Caco-2 (cell line): ENCODE data around the gene TSPAN9. TPM values are rescaled to one million over a fixed set of nuclear protein-coding genes. Genes with fewer than 3 reads are reported as not detected.

ENCODE experiments used
- BruUV-seq: library from RNA; stranded (reverse); fragments of 400-500 nt; replicated peaks from 2 replicates; lab custom pipeline; 2021; lab: Mats Ljungman, UMichigan
- CTCF ChIA-PET: fragments of 300-600 bp; sonication (Branson Sonifier 250); formaldehyde crosslinking; loops from one replicate; lab custom pipeline; 2022; ENCODE audit warnings: antibody characterized with exemption; lab: Charles Lee
- POLR2A ChIA-PET: fragments of 300-600 bp; sonication (Branson Sonifier 250); formaldehyde crosslinking; loops from one replicate; lab custom pipeline; 2022; ENCODE audit warnings: antibody characterized with exemption; lab: Charles Lee
- DNase-seq, 2 experiments: peaks; one replicate each; pipeline versions ENCODE4 v3.0.0 to v3.0.0-alpha.2; 2020 to 2022
- H3K27me3 ChIP-seq: replicated peaks from 2 replicates; pipeline ENCODE4 v1.6.0; 2011; ENCODE audit warnings: low read length; ENCODE audit not compliant: control insufficient read depth, insufficient read depth
- H3K36me3 ChIP-seq: 2 replicates; pipeline ENCODE4 v1.5.1; 2011; ENCODE audit warnings: low read length; ENCODE audit not compliant: control insufficient read depth, insufficient read depth
- H3K4me1 ChIP-seq: fragments of 250-450 bp; sonication (Bioruptor Pico); 2 replicates; pipeline ENCODE4 v1.5.1; 2020; ENCODE audit warnings: mild to moderate bottlenecking
- H3K4me3 ChIP-seq: 2 replicates; pipeline ENCODE4 v1.5.1; 2011; ENCODE audit warnings: low read depth, mild to moderate bottlenecking, control low read depth, low read length
- H3K9me3 ChIP-seq: fragments of 250-450 bp; sonication (Bioruptor Pico); 2 replicates; pipeline ENCODE4 v1.5.1; 2020; ENCODE audit warnings: mild to moderate bottlenecking, moderate library complexity
- H3K27ac Mint-ChIP-seq: one replicate; pipeline ENCODE4 v1.8.0; 2022; ENCODE audit warnings: mixed read lengths; ENCODE audit not compliant: unreplicated experiment
- H3K27me3 Mint-ChIP-seq: one replicate; pipeline ENCODE4 v1.8.0; 2022; ENCODE audit warnings: mixed read lengths; ENCODE audit not compliant: insufficient read depth, unreplicated experiment
- H3K36me3 Mint-ChIP-seq: one replicate; pipeline ENCODE4 v1.8.0; 2022; ENCODE audit warnings: mild to moderate bottlenecking, mixed read lengths; ENCODE audit not compliant: insufficient read depth, unreplicated experiment
- H3K4me1 Mint-ChIP-seq: one replicate; pipeline ENCODE4 v1.8.0; 2022; ENCODE audit warnings: low read depth, mixed read lengths; ENCODE audit not compliant: unreplicated experiment
- H3K4me3 Mint-ChIP-seq: one replicate; pipeline ENCODE4 v1.8.0; 2022; ENCODE audit warnings: mild to moderate bottlenecking, moderate library complexity, mixed read lengths; ENCODE audit not compliant: unreplicated experiment
- H3K9me3 Mint-ChIP-seq: one replicate; pipeline ENCODE4 v1.8.0; 2022; ENCODE audit warnings: mixed read lengths; ENCODE audit not compliant: unreplicated experiment
- intact Hi-C: fragments of 100-400 bp; cut with micrococcal nuclease; formaldehyde crosslinking; loops from one replicate; pipeline ENCODE4 v1.10.0; 2022; ENCODE audit not compliant: unreplicated experiment
- total RNA-seq: library from RNA; stranded (reverse); gene quantifications from 2 replicates; pipeline ENCODE4 v1.2.3, GENCODE V29; 2022
- TF ChIP-seq, protein P1 (sequence below), 2 experiments: fragments of 200-600 bp in 1 of 2; IDR thresholded peaks; 1 replicate in 1 of 2; 2 replicates in 1 of 2; pipeline versions ENCODE4 v1.5.1 to v1.8.0; 2011 to 2022; ENCODE audit warnings: antibody characterized with exemption in 1 of 2, control low read depth in 1 of 2, inconsistent platforms in 1 of 2, low read depth in 1 of 2, low read length in 1 of 2, mild to moderate bottlenecking in 1 of 2, moderate library complexity in 1 of 2; ENCODE audit not compliant: insufficient read depth in 1 of 2, severe bottlenecking in 1 of 2, unreplicated experiment in 1 of 2

The TSPAN9 gene
- total RNA-seq, 1 experiment from 2014 or later, result 49.1 TPM

DNA sequence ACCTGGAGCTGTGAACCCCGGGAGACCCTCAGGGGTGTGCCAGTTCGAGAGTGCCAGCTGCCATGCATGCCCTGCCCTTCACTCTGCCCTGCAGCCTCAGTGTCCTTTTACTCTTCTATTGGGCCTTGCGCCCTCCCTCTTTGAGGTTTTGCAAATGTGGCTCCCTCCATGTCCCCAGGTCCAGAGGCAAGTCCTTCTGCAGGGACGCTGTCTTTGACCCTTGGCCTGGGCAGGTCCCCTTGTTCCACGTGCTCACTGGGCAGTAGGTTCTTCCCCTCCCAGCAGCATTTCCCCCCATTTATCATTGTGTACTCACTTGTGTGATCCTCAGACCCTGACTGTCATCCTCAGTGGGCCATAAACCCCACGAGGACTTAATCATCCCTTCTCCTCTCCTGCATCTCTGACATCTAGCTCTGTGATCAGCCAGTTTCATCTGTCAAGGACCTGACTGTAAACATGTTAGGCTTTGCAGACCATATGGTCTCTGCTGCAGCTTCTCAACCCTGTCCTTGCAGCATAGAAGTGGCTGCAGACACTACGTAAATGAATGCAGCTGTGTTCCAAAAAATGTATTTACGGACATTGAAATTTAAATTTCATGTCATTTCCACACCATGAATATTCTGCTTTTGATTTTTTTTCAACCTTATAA, 36.6 kb downstream of the TSPAN9 start:
- Mint-ChIP-seq H3K36me3 (no peaks in the 10 kb centered on the region), H3K4me1 (peaks cover 8% of the 10 kb centered on the region), H3K4me3 (no peak overlapping the region), H3K27me3 (no peaks in the 10 kb centered on the region), H3K27ac (no peak overlapping the region), H3K9me3 (no peaks in the 10 kb centered on the region)
- Histone ChIP-seq H3K36me3 (peaks cover 1% of the 10 kb centered on the region; the same call in 1 of the 2 replicates), H3K4me3 (no peak overlapping the region), H3K9me3 (no peaks in the 10 kb centered on the region), H3K4me1 (no peaks in the 10 kb centered on the region), H3K27me3 (no peaks in the 10 kb centered on the region)
- intact Hi-C loops, result no loop called here
- TF ChIP-seq, protein P1, sequence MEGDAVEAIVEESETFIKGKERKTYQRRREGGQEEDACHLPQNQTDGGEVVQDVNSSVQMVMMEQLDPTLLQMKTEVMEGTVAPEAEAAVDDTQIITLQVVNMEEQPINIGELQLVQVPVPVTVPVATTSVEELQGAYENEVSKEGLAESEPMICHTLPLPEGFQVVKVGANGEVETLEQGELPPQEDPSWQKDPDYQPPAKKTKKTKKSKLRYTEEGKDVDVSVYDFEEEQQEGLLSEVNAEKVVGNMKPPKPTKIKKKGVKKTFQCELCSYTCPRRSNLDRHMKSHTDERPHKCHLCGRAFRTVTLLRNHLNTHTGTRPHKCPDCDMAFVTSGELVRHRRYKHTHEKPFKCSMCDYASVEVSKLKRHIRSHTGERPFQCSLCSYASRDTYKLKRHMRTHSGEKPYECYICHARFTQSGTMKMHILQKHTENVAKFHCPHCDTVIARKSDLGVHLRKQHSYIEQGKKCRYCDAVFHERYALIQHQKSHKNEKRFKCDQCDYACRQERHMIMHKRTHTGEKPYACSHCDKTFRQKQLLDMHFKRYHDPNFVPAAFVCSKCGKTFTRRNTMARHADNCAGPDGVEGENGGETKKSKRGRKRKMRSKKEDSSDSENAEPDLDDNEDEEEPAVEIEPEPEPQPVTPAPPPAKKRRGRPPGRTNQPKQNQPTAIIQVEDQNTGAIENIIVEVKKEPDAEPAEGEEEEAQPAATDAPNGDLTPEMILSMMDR (IDR thresholded peaks at IDR 0.05; ENCODE audit: insufficient read depth in 1 of 2, low read depth in 1 of 2, low read length in 1 of 2, severe bottlenecking in 1 of 2, unreplicated experiment in 1 of 2), result no peak
- ChIA-PET CTCF (interaction anchor here (0.7 to 1.0 kb wide), 2 partner anchors 22 to 23 kb away, joined by 3 to 6 read pairs; no protein-coding TSS in a partner anchor), POLR2A (interaction anchor here (0.6 kb wide), 1 partner anchor 229 kb away, joined by 3 read pairs; no protein-coding TSS in a partner anchor)
- BruUV-seq, result no TSS peak
- no peak for DNase-seq

DNA sequence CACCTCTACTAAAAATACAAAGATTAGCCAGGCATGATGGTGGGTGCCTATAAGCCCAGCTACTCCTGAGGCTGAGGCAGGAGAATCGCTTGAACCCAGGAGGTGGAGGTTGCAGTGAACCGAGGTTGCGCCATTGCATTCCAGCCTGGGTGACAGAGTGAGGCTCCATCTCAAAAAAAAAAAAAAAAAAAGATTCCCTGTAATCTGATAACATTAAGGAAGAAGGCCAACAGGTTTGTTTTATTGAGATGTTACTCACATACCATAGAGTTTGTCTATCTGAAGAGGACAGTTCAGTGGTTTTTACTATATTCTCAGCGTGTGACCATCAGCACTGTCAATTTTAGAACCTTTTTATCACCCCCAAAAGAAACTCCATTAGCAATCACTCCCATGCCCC, 37.5 kb downstream of the TSPAN9 start:
- TF ChIP-seq, protein P1 (IDR thresholded peaks at IDR 0.05; ENCODE audit: insufficient read depth in 1 of 2, low read depth in 1 of 2, low read length in 1 of 2, severe bottlenecking in 1 of 2, unreplicated experiment in 1 of 2), result no peak
- Mint-ChIP-seq H3K27ac (no peak overlapping the region), H3K9me3 (no peaks in the 10 kb centered on the region), H3K27me3 (no peaks in the 10 kb centered on the region), H3K4me1 (peaks cover 8% of the 10 kb centered on the region), H3K36me3 (no peaks in the 10 kb centered on the region), H3K4me3 (no peak overlapping the region)
- ChIA-PET POLR2A (no interaction called here), CTCF (interaction anchor here (0.7 kb wide), 1 partner anchor 23 kb away, joined by 6 read pairs; no protein-coding TSS in a partner anchor)
- DNase-seq, result no peak
- Histone ChIP-seq H3K4me1 (no peaks in the 10 kb centered on the region), H3K4me3 (no peak overlapping the region), H3K9me3 (no peaks in the 10 kb centered on the region), H3K36me3 (peaks cover 1% of the 10 kb centered on the region; the same call in 1 of the 2 replicates), H3K27me3 (no peaks in the 10 kb centered on the region)
- no TSS peak for BruUV-seq
- intact Hi-C loops, result loop anchor here (5.0 kb wide), 1 partner anchor 42 kb away; no protein-coding TSS in a partner anchor

DNA sequence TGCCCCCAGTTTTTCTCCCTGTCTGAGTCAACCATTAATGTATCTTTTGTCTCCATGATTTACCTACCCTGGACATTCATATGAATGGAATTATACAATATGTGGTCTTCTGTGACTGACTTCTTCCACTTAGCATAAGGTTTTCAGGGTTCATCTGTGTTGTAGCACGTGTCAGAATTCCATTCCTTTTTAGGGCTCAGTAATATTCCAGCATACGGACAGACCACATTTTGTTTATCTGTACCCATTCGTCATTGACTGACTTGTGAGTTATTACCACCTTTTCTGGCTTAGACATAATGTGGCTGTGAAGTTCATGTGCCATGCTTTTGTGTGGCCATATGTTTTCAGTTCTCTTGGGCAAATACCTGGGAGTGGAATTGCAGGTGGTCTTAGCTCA, 37.9 kb downstream of the TSPAN9 start:
- H3K4me1 ChIP-seq, result no peaks in the 10 kb centered on the region
- intact Hi-C loops, result loop anchor here (5.0 kb wide), 1 partner anchor 43 kb away; no protein-coding TSS in a partner anchor
- BruUV-seq, result no TSS peak
- ChIA-PET POLR2A (no interaction called here), CTCF (interaction anchor here (1.0 kb wide), 1 partner anchor 20 kb away, joined by 3 read pairs; no protein-coding TSS in a partner anchor)
- no peaks in the 10 kb centered on the region for H3K27me3 Mint-ChIP-seq
- TF ChIP-seq, protein P1 (IDR thresholded peaks at IDR 0.05; ENCODE audit: insufficient read depth in 1 of 2, low read depth in 1 of 2, low read length in 1 of 2, severe bottlenecking in 1 of 2, unreplicated experiment in 1 of 2), result no peak
- H3K27me3 ChIP-seq, result no peaks in the 10 kb centered on the region
- peaks cover 1% of the 10 kb centered on the region; the same call in 1 of the 2 replicates for H3K36me3 ChIP-seq
- H3K36me3 Mint-ChIP-seq, result no peaks in the 10 kb centered on the region
- no peaks in the 10 kb centered on the region for H3K9me3 ChIP-seq
- no peaks in the 10 kb centered on the region for H3K9me3 Mint-ChIP-seq
- peaks cover 8% of the 10 kb centered on the region for H3K4me1 Mint-ChIP-seq
- H3K27ac Mint-ChIP-seq, result no peak overlapping the region
- no peak overlapping the region for H3K4me3 ChIP-seq
- no peak for DNase-seq
- H3K4me3 Mint-ChIP-seq, result no peak overlapping the region
